GM12892 (cell line): Measurements from ENCODE around the gene KIZ.

Experiments used
- POLR2A ChIP-seq: IDR thresholded peaks from 2 replicates; pipeline ENCODE4 v1.6.1; 2011; ENCODE audit warnings: low read depth, low read length, control low read depth
- POLR2AphosphoS5 ChIP-seq: IDR thresholded peaks from 2 replicates; pipeline ENCODE4 v1.6.1; 2011; ENCODE audit warnings: low read depth, low read length, control low read depth

DNA sequence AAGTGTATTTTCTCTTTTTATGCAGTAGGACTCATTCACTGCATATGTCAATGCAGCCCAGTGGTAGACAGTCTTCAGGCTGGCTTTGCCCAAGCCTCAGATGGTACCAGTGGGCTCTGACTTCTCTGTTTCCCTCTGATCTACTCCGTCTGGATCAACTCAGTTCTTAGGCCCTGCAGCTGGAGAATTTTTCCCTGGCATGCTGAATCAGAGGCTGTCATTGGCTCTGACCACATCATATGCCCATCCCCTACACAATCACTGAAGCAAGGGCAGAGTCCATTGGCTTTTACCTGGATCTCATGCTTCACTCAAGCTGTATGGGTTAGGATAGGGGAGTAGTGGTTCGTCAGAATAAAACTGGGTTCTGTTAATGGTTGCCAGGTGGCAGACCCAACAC lies 57.8 kb downstream of the KIZ start:
- no peak for TF ChIP-seq POLR2AphosphoS5
- TF ChIP-seq POLR2A = no peak
